GM19328 (cell line): Measurements from ENCODE around the gene GALK1.
"Not testable (repeated sequence)": the region's sequence is repeated elsewhere in the genome, so short reads cannot be mapped to it uniquely, and the experiment has no call there.

Experiments used
- ATAC-seq: cut with Tn5 transposase; IDR thresholded peaks from one replicate; pipeline ENCODE4 v1.9.1; 2021; ENCODE audit warnings: mild to moderate bottlenecking, moderate library complexity; ENCODE audit not compliant: unreplicated experiment

The GALK1 gene

GRCh38 chr17:75767881-75768280, 2.9 kb upstream of the GALK1 start:
- no peak for ATAC-seq

DNA sequence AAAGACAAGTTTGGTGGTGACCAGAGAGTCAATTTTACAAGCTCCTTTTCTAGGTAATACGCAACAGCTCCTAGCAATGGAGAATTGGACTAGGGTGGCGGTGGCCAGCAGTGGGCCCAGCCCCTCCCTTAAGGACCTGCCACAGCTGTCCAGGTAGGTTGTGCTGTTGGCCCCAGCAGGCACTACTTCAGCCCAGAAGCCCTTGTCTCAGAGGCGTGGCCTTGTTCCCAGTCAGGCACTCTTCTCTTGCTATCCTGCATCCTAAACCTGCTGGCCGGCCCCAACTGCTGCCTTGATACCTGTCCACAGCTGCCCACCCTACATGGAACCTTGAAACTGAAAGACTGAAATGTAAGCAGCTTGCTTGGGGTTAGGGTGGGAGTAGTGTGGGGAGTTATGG, 989 bp upstream of the GALK1 start:
- no peak for ATAC-seq

DNA sequence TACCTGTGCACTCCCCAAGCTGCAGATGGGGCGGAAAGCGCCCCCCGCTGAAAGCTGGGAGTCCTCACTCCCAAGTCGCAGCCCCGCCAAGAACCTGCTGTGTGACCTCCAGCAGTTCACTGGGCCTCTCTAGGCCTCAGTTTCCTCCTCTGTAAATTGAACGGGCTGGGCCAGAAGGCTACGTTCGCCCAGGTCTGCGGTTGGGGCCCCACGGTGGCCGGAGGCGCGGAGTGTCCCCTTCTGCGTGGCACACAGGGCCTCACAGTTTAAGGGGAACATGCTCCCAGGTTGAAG, 628 bp downstream of the GALK1 start:
- ATAC-seq, result no peak

- no peak for ATAC-seq
Observed at GRCh38 chr17:75763613-75764416, 1.2 kb downstream of the GALK1 start.

- no peak for ATAC-seq
Observed at GRCh38 chr17:75763269-75763607, 1.8 kb downstream of the GALK1 start.

GRCh38 chr17:75762513-75763268, 2.3 kb downstream of the GALK1 start:
- no peak for ATAC-seq

DNA sequence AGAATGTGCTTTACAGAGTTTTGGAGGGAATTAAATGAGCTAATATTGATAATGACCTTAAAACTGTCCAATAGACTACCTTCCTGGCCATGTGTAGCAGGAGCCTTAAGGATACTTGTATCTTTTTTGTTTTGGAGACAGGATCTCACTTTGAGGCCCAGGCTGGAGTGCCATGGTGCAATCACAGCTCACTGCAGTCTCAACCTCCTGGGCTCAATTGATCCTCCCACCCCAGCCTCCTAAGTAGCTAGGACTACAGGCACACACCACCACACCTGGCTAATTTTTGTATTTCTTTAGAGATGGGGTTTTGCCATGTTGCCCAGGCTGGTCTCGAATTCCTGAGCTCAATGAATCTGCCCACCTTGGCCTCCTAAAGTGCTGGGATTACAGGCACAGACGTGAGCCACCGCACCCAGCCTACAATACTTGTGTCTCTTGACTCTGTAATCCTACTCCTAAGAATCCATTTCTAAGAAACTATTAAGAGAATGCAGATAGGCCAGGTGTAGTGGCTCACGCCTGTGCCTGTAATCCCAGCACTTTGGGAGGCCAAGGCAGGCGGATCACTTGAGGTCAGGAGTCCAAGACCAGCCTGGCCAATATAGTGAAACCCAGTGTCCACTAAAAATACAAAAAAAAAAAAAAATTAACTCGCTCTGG, 4.9 kb downstream of the GALK1 start:
- ATAC-seq, result not testable (repeated sequence)

DNA sequence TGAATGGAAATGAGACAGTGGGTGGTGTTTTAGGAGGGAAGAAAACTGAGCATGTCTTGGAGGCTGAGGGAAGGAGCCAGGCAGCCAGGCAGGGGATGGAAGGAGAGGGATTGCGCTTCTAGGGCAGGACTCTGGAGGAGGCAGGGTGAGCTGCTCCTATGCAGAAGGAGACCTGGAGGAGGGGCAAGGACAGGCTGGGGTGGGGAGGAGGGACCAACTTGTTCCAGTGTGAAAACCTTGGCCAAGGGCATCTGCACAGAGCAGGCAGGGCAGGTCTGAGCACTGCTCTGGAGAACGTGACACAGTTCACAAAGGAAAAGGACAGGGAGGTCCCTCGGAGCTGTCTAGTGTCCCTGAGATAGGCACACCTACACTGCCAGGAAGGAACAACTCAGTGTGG, 5.5 kb downstream of the GALK1 start:
- no peak for ATAC-seq

GRCh38 chr17:75758131-75758905, 6.7 kb downstream of the GALK1 start:
- ATAC-seq, result no peak

GRCh38 chr17:75757086-75757681, 7.8 kb downstream of the GALK1 start:
- no peak for ATAC-seq

GRCh38 chr17:75756451-75757085, 8.4 kb downstream of the GALK1 start:
- ATAC-seq, result no peak

- ATAC-seq, result no peak
Observed at GRCh38 chr17:75755990-75756389, 9.0 kb downstream of the GALK1 start.

DNA sequence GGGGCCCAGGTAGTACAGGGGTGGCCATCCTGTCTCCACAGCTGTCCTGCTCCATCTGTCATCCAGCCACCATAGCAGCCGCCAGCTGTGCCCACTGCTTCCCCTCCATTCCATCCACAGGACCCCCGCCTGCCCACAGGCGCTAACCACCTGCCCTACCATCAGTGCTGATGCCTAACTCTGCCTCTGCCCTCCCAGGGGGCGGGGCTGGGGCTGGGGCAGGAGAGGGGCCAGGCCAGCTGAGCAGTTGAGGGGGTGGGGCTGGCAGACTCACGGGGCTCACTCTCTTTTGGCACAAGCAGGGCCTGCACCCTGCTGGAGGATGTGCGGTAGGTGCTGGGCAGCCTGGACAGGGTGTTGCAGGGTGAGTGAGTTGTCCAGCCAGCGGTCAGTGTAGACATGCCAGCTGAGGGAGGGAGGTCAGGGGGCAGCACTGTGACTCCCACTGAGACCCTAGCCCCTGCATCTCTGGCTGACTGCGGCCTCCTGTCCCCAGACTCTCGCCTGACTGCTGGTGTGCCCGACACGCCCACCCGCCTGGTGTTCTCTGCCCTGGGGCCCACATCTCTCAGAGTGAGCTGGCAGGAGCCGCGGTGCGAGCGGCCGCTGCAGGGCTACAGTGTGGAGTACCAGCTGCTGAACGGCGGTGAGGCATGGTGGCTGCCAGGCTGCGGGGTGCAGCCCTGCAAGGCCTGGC, 9.6 kb downstream of the GALK1 start:
- no peak for ATAC-seq

DNA sequence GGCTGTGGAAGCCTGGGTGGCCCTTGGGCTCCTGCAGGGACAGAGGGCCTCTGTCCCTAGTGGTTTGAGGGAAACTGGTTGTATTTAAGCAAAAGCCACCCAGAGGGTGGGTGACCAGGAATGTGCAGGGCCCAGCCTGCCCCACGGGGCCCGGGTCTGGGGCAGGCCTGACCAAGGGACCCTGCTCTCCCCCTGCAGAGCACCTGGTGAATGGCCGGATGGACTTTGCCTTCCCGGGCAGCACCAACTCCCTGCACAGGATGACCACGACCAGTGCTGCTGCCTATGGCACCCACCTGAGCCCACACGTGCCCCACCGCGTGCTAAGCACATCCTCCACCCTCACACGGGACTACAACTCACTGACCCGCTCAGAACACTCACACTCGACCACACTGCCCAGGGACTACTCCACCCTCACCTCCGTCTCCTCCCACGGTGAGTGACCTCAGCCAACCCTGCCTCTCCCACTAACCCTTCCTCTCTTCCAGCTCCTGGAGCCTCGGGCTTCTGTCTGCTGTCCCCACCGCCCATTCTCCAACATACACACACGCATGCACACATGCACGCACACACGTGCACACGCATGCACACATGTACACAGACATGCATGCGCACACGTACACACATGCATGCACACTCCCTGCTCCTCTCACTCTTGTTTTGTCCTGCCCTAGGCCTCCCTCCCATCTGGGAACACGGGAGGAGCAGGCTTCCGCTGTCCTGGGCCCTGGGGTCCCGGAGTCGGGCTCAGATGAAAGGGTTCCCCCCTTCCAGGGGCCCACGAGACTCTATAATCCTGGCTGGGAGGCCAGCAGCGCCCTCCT, 10.4 kb downstream of the GALK1 start:
- ATAC-seq, result no peak

DNA sequence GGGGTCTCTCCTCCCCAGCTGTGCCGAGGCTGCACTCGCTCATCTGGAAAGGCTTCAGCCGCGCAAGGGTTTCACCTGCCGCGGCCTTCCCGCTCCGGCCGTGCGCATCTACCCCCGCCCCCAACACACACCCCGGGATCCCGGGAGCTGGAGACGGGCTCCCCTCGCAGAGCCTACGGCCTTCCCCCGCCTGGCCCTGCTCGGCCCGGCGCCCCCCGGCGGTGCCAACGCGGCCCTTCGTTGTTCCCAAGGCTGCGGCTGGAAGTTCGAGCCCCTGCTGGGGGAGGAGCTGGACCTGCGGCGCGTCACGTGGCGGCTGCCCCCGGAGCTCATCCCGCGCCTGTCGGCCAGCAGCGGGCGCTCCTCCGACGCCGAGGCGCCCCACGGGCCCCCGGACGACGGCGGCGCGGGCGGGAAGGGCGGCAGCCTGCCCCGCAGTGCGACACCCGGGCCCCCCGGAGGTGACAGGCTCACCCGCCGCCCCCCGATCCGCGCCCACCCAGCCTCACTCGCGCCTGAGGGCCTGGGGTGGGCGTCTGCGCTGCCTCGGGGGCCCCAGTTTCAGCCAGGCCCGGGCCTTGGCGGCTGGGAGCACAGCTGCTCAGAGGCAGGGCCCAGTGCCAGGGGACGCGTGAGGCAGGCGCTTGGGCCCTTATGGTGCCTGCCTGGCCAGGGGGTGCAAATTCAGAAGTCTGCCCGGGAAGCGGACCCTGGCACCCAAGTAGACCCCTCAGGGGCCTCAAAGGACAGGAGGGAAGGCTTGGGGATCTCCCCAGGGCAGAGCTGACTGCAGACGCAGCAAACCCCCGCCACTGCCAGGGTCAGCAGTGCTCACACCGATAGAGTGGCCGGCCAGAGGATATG, 11.2 kb downstream of the GALK1 start:
- ATAC-seq, result no peak

- no peak for ATAC-seq
Observed at GRCh38 chr17:75752802-75753513, 12.0 kb downstream of the GALK1 start.

DNA sequence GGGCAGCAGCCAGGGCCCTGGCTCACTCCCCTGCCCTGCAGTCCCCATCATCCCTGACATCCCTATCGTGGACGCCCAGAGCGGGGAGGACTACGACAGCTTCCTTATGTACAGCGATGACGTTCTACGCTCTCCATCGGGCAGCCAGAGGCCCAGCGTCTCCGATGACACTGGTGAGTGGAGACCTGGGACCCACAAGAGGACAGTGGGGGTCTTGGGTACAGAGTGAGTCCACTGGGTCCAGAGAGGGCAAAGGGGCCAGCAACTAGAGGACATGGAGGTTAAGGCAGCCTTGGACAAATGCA, 12.6 kb downstream of the GALK1 start:
- no peak for ATAC-seq
